Mesenchymal stem cell (in vitro differentiated cells and primary cell): ENCODE measurements around the gene MINDY4B.

ENCODE experiments used
- DNase-seq: peaks from one replicate; pipeline ENCODE4 v3.0.0-alpha.2; 2013
- H2AFZ ChIP-seq: one replicate; pipeline ENCODE4 v1.6.1; 2013; ENCODE audit warnings: low read depth, mild to moderate bottlenecking, control low read depth, inconsistent platforms, low read length, moderate library complexity
- H2AK5ac ChIP-seq: 2 replicates; pipeline ENCODE4 v1.6.1; 2013; ENCODE audit warnings: low read length, moderate library complexity, mild to moderate bottlenecking, inconsistent platforms; ENCODE audit not compliant: severe bottlenecking
- H2BK120ac ChIP-seq: one replicate; pipeline ENCODE4 v1.6.1; 2013; ENCODE audit warnings: low read depth, mild to moderate bottlenecking, inconsistent platforms, low read length, moderate library complexity
- H2BK12ac ChIP-seq, 2 experiments: one replicate each; pipeline ENCODE4 v1.6.1; 2013; ENCODE audit warnings: inconsistent platforms in 2 of 2, low read length in 2 of 2, mild to moderate bottlenecking in 2 of 2, moderate library complexity in 2 of 2, control low read depth in 1 of 2
- H2BK15ac ChIP-seq: one replicate; pipeline ENCODE4 v1.6.1; 2013; ENCODE audit warnings: mild to moderate bottlenecking, low read depth, inconsistent platforms; ENCODE audit not compliant: poor library complexity, severe bottlenecking
- H2BK5ac ChIP-seq: 2 replicates; pipeline ENCODE4 v1.6.1; 2013; ENCODE audit warnings: low read depth, mild to moderate bottlenecking, low read length, control low read depth, inconsistent platforms; ENCODE audit not compliant: poor library complexity, severe bottlenecking
- H3K14ac ChIP-seq, 2 experiments: one replicate each; pipeline ENCODE4 v1.6.1; 2013; ENCODE audit warnings: inconsistent platforms in 2 of 2, low read length in 2 of 2, control low read depth in 1 of 2, mild to moderate bottlenecking in 1 of 2, moderate library complexity in 1 of 2
- H3K18ac ChIP-seq, 2 experiments: one replicate each; pipeline ENCODE4 v1.6.1; 2013; ENCODE audit warnings: inconsistent platforms in 2 of 2, low read length in 2 of 2, control low read depth in 1 of 2, low read depth in 1 of 2, mild to moderate bottlenecking in 1 of 2
- H3K23ac ChIP-seq, 2 experiments: one replicate each; pipeline ENCODE4 v1.6.1; 2013; ENCODE audit warnings: inconsistent platforms in 2 of 2, low read length in 2 of 2, mild to moderate bottlenecking in 2 of 2, moderate library complexity in 2 of 2, control low read depth in 1 of 2
- H3K27ac ChIP-seq: 2 replicates; pipeline ENCODE4 v1.5.1; 2013; ENCODE audit warnings: mild to moderate bottlenecking, moderate library complexity, low read length, control low read depth, inconsistent platforms; ENCODE audit not compliant: poor library complexity, severe bottlenecking
- H3K27me3 ChIP-seq, 2 experiments: 2 replicates each; pipeline versions ENCODE4 v1.6.1 to v1.7.0; 2013; ENCODE audit warnings: low read length in 2 of 2, mild to moderate bottlenecking in 2 of 2, moderate library complexity in 2 of 2, control low read depth in 1 of 2, inconsistent platforms in 1 of 2; ENCODE audit not compliant: control insufficient read depth in 1 of 2, insufficient read depth in 1 of 2
- H3K36me3 ChIP-seq, 2 experiments: 2 replicates each; pipeline versions ENCODE4 v1.6.1 to v1.7.0; 2013; ENCODE audit warnings: low read length in 2 of 2, control low read depth in 1 of 2, inconsistent platforms in 1 of 2, low read depth in 1 of 2, mild to moderate bottlenecking in 1 of 2; ENCODE audit not compliant: insufficient read depth in 2 of 2, control insufficient read depth in 1 of 2
- H3K4ac ChIP-seq, 2 experiments: one replicate each; pipeline ENCODE4 v1.6.1; 2013; ENCODE audit warnings: inconsistent platforms in 2 of 2, low read length in 2 of 2, mild to moderate bottlenecking in 2 of 2, moderate library complexity in 2 of 2, control low read depth in 1 of 2, low read depth in 1 of 2
- H3K4me1 ChIP-seq: 2 replicates; pipeline ENCODE4 v1.6.1; 2013; ENCODE audit warnings: low read depth, low read length, control low read depth; ENCODE audit not compliant: control insufficient read depth, insufficient read depth
- H3K4me2 ChIP-seq: 2 replicates; pipeline ENCODE4 v1.6.1; 2013; ENCODE audit warnings: low read length, mild to moderate bottlenecking, inconsistent platforms; ENCODE audit not compliant: poor library complexity, severe bottlenecking
- H3K4me3 ChIP-seq, 2 experiments: 2 replicates each; pipeline versions ENCODE4 v1.5.1 to v1.7.0; 2013; ENCODE audit warnings: low read length in 2 of 2, mild to moderate bottlenecking in 2 of 2, control low read depth in 1 of 2, low read depth in 1 of 2; ENCODE audit not compliant: insufficient read depth in 1 of 2
- H3K79me1 ChIP-seq: replicated peaks from 2 replicates; pipeline ENCODE4 v1.6.1; 2013; ENCODE audit warnings: mild to moderate bottlenecking, control low read depth, low read length, inconsistent platforms; ENCODE audit not compliant: poor library complexity, severe bottlenecking
- H3K9ac ChIP-seq: 2 replicates; pipeline ENCODE4 v1.7.0; 2013; ENCODE audit warnings: mild to moderate bottlenecking, low read length, moderate library complexity
- H3K9me3 ChIP-seq: 2 replicates; pipeline ENCODE4 v1.7.0; 2013; ENCODE audit warnings: mild to moderate bottlenecking, low read length; ENCODE audit not compliant: control insufficient read depth
- H4K8ac ChIP-seq: one replicate; pipeline ENCODE4 v1.6.1; 2013; ENCODE audit warnings: inconsistent platforms, mild to moderate bottlenecking, low read length, moderate library complexity
- H4K91ac ChIP-seq: one replicate; pipeline ENCODE4 v1.6.1; 2013; ENCODE audit warnings: mild to moderate bottlenecking, low read length, inconsistent platforms
- WGBS: methylation state at CpG from one replicate; pipeline ENCODE4 v1.1.7; 2013; ENCODE audit warnings: mixed read lengths; 5-methylcytosine and 5-hydroxymethylcytosine counted together

Gene MINDY4B

GRCh38 chr3:150936693-150937092, 31.5 kb upstream of the MINDY4B start:
- Histone ChIP-seq H3K9ac (no peak overlapping the region), H3K23ac (no peak overlapping the region), H2BK12ac (no peak overlapping the region), H2BK5ac (no peak overlapping the region), H3K27me3 (peaks cover 30 to 53% of the 10 kb centered on the region in 2 experiments), H2AK5ac (no peak overlapping the region), H4K8ac (no peak overlapping the region), H3K9me3 (no peaks in the 10 kb centered on the region), H3K36me3 (no peaks in the 10 kb centered on the region), H3K79me1 (no peaks in the 10 kb centered on the region), H2BK120ac (no peak overlapping the region), H3K4ac (no peak overlapping the region), H4K91ac (no peak overlapping the region), H3K14ac (no peak overlapping the region), H3K4me1 (no peaks in the 10 kb centered on the region), H3K4me3 (no peak overlapping the region), H3K27ac (no peak overlapping the region), H2BK15ac (no peak overlapping the region), H3K18ac (no peak overlapping the region), H2AFZ (no peak overlapping the region), H3K4me2 (no peak overlapping the region)
- 37% methylated on average over 2 of the region's 2 CpGs for WGBS
- no peak for DNase-seq

- H2BK15ac ChIP-seq: no peak overlapping the region
These were observed 28.3 kb upstream of the MINDY4B start for GRCh38 chr3:150933473-150933995.

DNA sequence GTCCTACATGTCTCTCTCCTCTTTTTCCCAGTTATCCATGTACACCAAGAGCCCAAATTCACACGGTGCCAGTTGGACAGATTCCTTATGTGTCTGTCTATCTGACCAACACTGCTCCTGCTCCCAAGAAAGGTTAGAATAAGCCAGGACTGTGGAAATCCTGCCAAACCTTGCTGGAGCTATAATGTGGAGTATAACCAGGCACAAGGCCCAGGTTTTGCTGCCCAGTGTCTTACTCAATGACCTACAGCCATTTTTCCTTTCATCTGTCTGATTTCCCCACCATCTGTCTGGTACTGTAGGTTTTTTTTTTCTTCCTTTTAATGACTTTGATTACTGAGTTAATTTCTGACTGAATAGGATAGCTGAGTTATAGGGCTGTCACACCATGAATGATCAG, 26.5 kb upstream of the MINDY4B start:
- Histone ChIP-seq H3K23ac (no peak overlapping the region), H3K4me1 (no peaks in the 10 kb centered on the region), H2BK120ac (no peak overlapping the region), H3K4ac (no peak overlapping the region), H3K4me2 (no peak overlapping the region), H2BK12ac (no peak overlapping the region), H4K8ac (no peak overlapping the region), H3K27me3 (peaks cover 18 to 54% of the 10 kb centered on the region in 2 experiments), H3K9ac (no peak overlapping the region), H3K79me1 (no peaks in the 10 kb centered on the region), H2BK5ac (no peak overlapping the region), H2BK15ac (no peak overlapping the region), H4K91ac (no peak overlapping the region), H3K27ac (no peak overlapping the region), H3K9me3 (no peaks in the 10 kb centered on the region), H3K4me3 (no peak overlapping the region), H2AFZ (no peak overlapping the region), H3K14ac (no peak overlapping the region), H3K18ac (no peak overlapping the region), H2AK5ac (no peak overlapping the region), H3K36me3 (no peaks in the 10 kb centered on the region)
- WGBS: 79% methylated on average over 1 of the region's 1 CpG
- no peak for DNase-seq

More at GRCh38 chr3:150933473-150933995, 28.3 kb upstream of the MINDY4B start:
- no peak overlapping the region for H2AFZ ChIP-seq
- no peak overlapping the region for H3K9ac ChIP-seq
- DNase-seq: no peak
- no peak overlapping the region for H3K4me2 ChIP-seq
- no peak overlapping the region for H3K4me3 ChIP-seq
- no CpG with 5 or more reads among the region's 1 CpG for WGBS
- no peaks in the 10 kb centered on the region for H3K4me1 ChIP-seq
- H4K8ac ChIP-seq: no peak overlapping the region
- no peak overlapping the region for H3K14ac ChIP-seq
- H3K36me3 ChIP-seq: no peaks in the 10 kb centered on the region
- H3K23ac ChIP-seq: no peak overlapping the region
- no peak overlapping the region for H2BK5ac ChIP-seq
- H2BK12ac ChIP-seq: no peak overlapping the region
- peaks cover 25 to 64% of the 10 kb centered on the region in 2 experiments for H3K27me3 ChIP-seq
- no peak overlapping the region for H3K4ac ChIP-seq
- H4K91ac ChIP-seq: no peak overlapping the region
- H3K18ac ChIP-seq: no peak overlapping the region
- no peaks in the 10 kb centered on the region for H3K9me3 ChIP-seq
- H3K79me1 ChIP-seq: no peaks in the 10 kb centered on the region
- no peak overlapping the region for H2BK120ac ChIP-seq
- no peak overlapping the region for H2AK5ac ChIP-seq
- H3K27ac ChIP-seq: no peak overlapping the region

DNA sequence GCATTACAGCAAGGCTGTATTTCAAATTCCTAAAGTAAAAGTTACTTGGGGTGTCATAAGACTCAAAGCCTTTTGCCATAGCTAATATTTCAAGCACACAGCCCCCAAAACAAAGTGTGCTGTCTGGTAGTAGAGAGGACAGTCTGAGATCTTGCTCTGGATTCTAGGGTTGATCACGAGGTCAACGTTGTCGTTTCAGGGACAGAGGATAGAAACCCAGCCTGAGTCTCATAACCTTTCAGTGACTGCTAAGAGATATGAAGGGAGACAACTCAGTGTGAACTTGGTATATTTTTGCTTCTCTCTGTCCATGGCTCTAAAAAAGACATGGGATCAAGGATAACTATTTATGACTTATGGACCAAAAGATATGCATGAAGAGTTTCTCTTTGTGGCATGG, 25.6 kb upstream of the MINDY4B start:
- Histone ChIP-seq H3K18ac (no peak overlapping the region), H3K23ac (no peak overlapping the region), H3K4me3 (no peak overlapping the region), H2BK5ac (no peak overlapping the region), H3K36me3 (no peaks in the 10 kb centered on the region), H2BK120ac (no peak overlapping the region), H4K91ac (no peak overlapping the region), H3K14ac (no peak overlapping the region), H3K27me3 (peaks cover 20 to 57% of the 10 kb centered on the region in 2 experiments), H2AFZ (no peak overlapping the region), H3K79me1 (no peaks in the 10 kb centered on the region), H3K9ac (no peak overlapping the region), H2BK12ac (no peak overlapping the region), H4K8ac (no peak overlapping the region), H3K9me3 (no peaks in the 10 kb centered on the region), H3K4me1 (no peaks in the 10 kb centered on the region), H2AK5ac (no peak overlapping the region), H3K4ac (no peak overlapping the region), H3K4me2 (no peak overlapping the region), H3K27ac (no peak overlapping the region), H2BK15ac (no peak overlapping the region)
- no peak for DNase-seq
- 61% methylated on average over 3 of the region's 3 CpGs for WGBS
